ENCODE data around the gene MALL.
"Not testable (repeated sequence)": the region's sequence is repeated elsewhere in the genome, so short reads cannot be mapped to it uniquely, and the experiment has no call there.

MALL gene

DNA sequence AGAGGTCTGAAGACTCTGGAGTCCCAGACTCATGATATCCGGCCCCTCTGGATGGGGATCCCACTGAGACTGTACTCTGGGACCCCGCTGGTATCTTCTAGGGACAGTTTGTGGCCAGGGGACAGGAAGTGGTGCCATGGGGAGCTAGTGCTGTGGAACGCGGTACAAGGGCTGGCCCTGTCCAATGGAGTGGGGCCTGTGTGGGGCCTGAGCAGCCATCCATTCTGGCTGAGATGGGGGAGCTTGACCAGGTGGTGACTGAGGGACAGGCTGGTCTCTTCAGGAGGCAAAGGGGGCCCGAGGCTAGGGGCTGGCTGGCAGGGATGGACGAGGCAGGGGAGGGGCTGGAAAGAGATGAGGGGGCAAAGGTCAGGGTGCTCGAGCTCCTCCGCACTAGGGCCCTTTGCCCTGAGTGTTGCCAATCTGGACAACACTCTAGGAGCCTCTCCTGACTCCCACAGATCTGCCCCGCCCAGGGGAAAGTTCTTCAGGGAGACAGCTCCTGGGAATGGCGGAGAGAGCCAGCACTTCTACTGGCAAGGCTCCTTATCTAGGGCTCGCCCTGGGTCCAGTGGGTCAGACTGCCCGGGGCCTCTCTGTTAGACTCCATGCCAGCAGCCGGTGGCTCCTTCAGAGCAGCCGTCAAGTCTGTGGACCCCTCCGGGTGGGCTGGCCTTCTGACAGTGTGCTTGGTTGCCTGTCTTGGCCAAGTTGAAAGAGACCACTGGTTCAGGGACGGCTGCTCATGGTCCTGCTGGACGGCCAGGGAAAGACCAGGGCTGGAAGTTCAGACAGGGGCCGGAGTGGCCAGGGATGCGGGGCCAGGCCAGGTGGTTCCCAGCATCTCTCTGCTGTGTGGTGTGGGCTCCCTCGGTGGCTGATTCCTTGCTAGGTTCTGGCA, 12.3 kb downstream of the MALL start:
- no peak for DNase-seq (ENCODE audit: extremely low spot score)
- ChIA-PET POLR2A (no interaction called here), CTCF (no interaction called here)
- TF ChIP-seq, protein P1, sequence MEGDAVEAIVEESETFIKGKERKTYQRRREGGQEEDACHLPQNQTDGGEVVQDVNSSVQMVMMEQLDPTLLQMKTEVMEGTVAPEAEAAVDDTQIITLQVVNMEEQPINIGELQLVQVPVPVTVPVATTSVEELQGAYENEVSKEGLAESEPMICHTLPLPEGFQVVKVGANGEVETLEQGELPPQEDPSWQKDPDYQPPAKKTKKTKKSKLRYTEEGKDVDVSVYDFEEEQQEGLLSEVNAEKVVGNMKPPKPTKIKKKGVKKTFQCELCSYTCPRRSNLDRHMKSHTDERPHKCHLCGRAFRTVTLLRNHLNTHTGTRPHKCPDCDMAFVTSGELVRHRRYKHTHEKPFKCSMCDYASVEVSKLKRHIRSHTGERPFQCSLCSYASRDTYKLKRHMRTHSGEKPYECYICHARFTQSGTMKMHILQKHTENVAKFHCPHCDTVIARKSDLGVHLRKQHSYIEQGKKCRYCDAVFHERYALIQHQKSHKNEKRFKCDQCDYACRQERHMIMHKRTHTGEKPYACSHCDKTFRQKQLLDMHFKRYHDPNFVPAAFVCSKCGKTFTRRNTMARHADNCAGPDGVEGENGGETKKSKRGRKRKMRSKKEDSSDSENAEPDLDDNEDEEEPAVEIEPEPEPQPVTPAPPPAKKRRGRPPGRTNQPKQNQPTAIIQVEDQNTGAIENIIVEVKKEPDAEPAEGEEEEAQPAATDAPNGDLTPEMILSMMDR (IDR thresholded peaks at IDR 0.05; ENCODE audit: control extremely low read depth, extremely low read depth, low read depth, missing control alignments): no peak

DNA sequence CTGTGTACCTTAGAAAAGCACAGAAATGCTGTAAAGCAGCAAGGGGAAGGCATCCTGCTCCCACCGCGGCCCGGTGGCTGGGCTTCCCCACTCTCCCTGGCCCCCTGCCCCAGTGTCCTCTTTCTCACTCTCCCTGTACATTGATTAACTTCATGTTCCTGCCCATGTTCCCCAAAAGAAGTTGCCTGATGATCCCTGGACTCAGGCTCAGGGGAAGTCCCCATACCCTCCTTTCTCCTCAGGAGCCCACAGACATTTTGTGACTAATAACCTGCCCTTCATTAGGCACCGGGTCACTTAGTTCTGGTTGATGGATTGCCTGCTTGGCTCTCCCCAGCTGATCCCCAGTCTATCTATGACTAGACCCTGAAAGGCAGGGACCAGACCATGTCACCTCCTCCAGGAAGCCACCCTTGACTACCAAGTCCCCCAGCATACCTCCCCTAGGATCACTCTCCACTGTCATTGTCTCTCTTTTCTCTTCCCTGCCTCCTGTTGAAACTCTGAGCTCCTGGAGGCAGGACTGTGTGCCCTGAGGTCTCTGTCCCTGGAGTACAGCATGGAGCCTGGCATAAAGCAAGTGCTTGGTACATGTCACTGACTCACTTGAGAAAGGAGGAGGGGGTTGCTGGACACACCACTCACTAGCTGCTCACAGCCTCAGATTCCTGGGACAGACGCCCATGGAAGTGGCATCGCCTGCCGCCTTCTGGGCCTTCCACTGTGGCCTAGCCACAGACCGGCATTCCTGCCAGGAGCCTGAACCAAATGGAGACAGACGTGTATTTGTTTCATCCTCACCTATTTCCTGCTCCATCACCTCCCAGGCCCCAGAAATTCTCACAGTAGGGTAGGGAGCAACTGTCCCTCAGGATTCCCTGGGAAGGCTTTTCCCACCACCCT, 13.5 kb downstream of the MALL start:
- POLR2A ChIA-PET: no interaction called here
- no peak for DNase-seq (ENCODE audit: extremely low spot score)
- TF ChIP-seq, protein P1 (IDR thresholded peaks at IDR 0.05; ENCODE audit: control extremely low read depth, extremely low read depth, low read depth, missing control alignments): no peak
- CTCF ChIA-PET: no interaction called here

DNA sequence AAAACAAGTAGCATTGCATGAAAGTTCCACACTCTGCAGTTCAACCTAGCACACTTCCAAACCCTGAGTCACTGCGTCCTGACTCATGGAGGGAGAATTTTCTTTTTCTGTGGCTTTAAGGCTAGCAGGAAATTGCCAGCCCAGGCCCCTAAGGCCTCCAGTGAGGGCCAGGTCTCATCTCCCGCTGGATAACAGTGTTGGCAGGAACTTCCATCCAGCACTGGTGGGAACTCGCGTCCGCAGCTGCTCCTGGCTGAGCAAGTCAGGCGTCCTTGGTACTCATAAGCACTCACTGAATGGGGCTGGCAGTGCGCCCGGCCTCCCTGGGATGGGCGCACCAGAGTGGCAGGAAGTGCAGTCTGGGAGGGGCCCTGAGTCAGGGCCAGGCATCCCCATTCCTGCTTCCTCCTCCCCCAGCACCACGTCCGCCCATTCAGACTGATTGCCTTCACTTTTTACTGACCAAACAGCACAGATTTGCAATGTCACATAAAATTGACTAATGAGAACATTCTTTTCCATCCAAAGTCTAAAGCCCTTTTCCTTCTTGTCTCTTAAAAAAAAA, 14.3 kb downstream of the MALL start:
- ChIA-PET POLR2A (no interaction called here), CTCF (no interaction called here)
- TF ChIP-seq, protein P1 (IDR thresholded peaks at IDR 0.05; ENCODE audit: control extremely low read depth, extremely low read depth, low read depth, missing control alignments): no peak
- DNase-seq (ENCODE audit: extremely low spot score): no peak

DNA sequence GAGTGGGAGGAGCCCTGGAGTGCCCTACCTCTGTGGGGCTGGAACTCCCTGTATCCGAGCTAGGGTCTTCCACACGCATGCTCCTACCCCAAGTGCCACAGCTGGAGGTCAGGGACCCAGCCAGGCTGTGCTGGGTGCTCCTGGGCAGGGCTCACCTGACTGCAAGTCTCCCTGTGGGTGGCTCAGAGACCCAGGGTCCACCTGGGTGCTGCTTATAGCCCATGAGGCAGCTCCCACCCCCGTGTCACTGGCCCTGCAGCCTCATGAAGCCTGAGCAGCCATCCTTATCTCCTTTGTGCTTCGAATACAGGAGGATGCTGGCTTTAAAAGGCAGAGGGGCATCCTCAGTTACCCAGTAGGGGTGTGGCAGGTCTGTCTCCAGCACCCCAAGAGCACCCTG, 14.7 kb downstream of the MALL start:
- DNase-seq (ENCODE audit: extremely low spot score); POLR2A ChIA-PET; CTCF ChIA-PET: not testable (repeated sequence)

DNA sequence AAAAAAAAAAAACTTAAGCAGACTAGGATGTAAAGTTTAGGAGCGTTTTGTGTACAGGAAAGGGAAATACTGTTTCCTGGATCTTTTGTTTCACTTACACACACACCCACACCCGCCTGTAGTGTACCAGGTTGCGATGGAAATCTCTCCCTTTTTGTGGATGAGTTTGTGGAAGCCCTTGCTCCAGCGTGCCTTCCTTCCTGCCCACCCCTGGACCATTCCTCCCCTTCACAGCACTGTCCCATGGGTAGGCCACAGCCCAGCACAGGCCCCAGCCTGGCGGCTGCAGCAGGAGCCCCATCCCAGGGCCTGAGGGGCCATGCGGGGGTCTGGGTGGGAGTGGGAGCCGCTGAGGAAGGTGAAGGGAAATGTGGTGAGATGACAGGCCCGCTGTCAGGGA, 15.1 kb downstream of the MALL start:
- DNase-seq (ENCODE audit: extremely low spot score): no peak
- CTCF ChIA-PET: no interaction called here
- TF ChIP-seq, protein P1 (IDR thresholded peaks at IDR 0.05; ENCODE audit: control extremely low read depth, extremely low read depth, low read depth, missing control alignments): no peak
- POLR2A ChIA-PET: no interaction called here

DNA sequence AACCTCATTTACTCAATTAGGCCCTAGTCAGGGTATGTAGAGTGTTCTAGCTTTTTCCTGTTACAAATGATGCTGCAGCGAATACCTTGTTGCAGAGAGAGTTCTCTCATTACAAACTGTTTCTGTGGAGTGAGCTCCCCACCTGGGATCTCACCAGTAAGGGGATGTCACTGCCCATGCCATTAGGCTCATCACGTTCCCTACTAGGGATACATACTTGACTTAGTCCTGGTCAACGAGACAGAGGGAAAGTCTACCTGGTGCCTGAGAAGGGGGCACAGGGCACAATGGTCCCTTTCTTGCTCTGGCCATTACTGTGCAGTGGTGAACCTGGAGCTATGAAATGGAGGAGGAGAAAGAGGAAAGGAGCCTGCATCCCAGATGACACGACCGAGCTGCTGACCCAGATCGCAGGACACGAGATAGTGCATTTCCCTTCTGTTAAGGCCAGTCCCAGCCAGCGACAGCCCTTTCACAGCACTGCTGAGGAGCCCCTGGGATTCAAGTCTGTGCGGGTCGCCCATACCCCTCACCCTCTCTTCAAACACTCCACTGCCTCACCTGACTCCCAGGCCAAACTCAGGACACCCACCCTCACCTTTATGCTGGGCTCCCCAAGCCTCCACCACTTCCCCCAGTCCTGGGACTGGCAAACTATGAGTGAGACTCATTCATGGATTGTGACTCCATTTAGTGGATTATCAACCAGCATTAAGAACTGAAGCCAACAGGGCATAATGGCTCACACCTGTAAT, 16.0 kb downstream of the MALL start:
- DNase-seq (ENCODE audit: extremely low spot score): no peak
- POLR2A ChIA-PET: no interaction called here
- TF ChIP-seq, protein P1 (IDR thresholded peaks at IDR 0.05; ENCODE audit: control extremely low read depth, extremely low read depth, low read depth, missing control alignments): no peak
- CTCF ChIA-PET: no interaction called here

Measured in GM10248 (cell line).